ENCODE measurements around the gene F11R. TPM values are rescaled to one million over a fixed set of nuclear protein-coding genes. Genes with fewer than 3 reads are reported as not detected.

F11R gene
- total and polyA plus RNA-seq, 10 of the 15 experiments (the other 5 are each of a cell fraction or from before 2014, with no cell fraction given): 15.3 to 80.9 (median 24.3) TPM

GRCh38 chr1:161017756-161018630 is 3.0 kb downstream of the F11R start:
- H3K36me3 ChIP-seq (ENCODE audit: control insufficient read depth in 2 of 2, insufficient read depth in 2 of 2, low read length in 1 of 2): no peaks in the 10 kb centered on the region
- ChIA-PET RAD21 (ENCODE audit: unreplicated experiment) (interaction anchor here (0.9 to 4.4 kb wide), 9 partner anchors 10 to 51 kb away, joined by 3 to 40 read pairs (median 4); partner anchors contain the start of genes ARHGAP30 and USF1), CTCF (interaction anchor here (0.9 to 2.1 kb wide), 13 partner anchors 13 to 79 kb away, joined by 3 to 9 read pairs (median 3); partner anchors contain the start of genes ITLN2 and USF1), POLR2A (interaction anchor here (0.7 to 2.1 kb wide), 8 partner anchors 14 to 259 kb away, joined by 3 to 13 read pairs (median 4); partner anchors contain the start of genes ARHGAP30 and TSTD1), SMC1A (ENCODE audit: uncharacterized antibody, unreplicated experiment) (interaction anchor here (0.7 to 4.2 kb wide), 11 partner anchors 11 to 182 kb away, joined by 3 to 23 read pairs (median 4); partner anchors contain the start of genes ARHGAP30 and KLHDC9)
- BruUV-seq (replicated peaks): no TSS peak
- 71% methylated on average over 5 of the region's 5 CpGs for WGBS (ENCODE audit: insufficient coverage, insufficient replicate concordance, low lambda C conversion rate, missing lambda C conversion rate)
- in situ Hi-C loops (cut with MboI): no loop called here
- H3K9ac ChIP-seq (ENCODE audit: control insufficient read depth, insufficient read depth, low read length): peak overlapping the region; percentile 51
- no peak for FAIRE-seq
- H2AFZ ChIP-seq (ENCODE audit: control insufficient read depth, low read depth, low read length): no peak overlapping the region
- intact Hi-C loops (cut with micrococcal nuclease; ENCODE audit: unreplicated experiment): no loop called here
- no peaks in the 10 kb centered on the region for H4K20me1 ChIP-seq (ENCODE audit: control insufficient read depth, insufficient read depth)
- no peak for DNase-seq (ENCODE audit: low read depth, low spot score)
- H3K9me3 ChIP-seq (replicated peaks; ENCODE audit: control insufficient read depth, insufficient read depth, low read length): no peaks in the 10 kb centered on the region
- peak overlapping the region; percentile 39 for H3K27ac ChIP-seq (ENCODE audit: control insufficient read depth, insufficient read depth)
- peak overlapping the region; percentile 28 for H3K4me3 ChIP-seq
- peaks cover 47% of the 10 kb centered on the region for H3K79me2 ChIP-seq (ENCODE audit: control insufficient read depth, insufficient read depth, low read length)
- H3K4me1 ChIP-seq (ENCODE audit: control insufficient read depth, insufficient read depth, low read length): peaks cover 31% of the 10 kb centered on the region
- peak overlapping the region; percentile 64 for H3K4me2 ChIP-seq (ENCODE audit: control insufficient read depth, insufficient read depth)
- no peak for ATAC-seq
- H3K27me3 ChIP-seq (replicated peaks in 1 of 2; ENCODE audit: control insufficient read depth in 2 of 2, insufficient read depth in 2 of 2, low read length in 1 of 2): no peaks in the 10 kb centered on the region
- no peak for TF ChIP-seq JUND (IDR thresholded peaks at IDR 0.05; ENCODE audit: low read depth, low read length)
- TF ChIP-seq, protein P1, sequence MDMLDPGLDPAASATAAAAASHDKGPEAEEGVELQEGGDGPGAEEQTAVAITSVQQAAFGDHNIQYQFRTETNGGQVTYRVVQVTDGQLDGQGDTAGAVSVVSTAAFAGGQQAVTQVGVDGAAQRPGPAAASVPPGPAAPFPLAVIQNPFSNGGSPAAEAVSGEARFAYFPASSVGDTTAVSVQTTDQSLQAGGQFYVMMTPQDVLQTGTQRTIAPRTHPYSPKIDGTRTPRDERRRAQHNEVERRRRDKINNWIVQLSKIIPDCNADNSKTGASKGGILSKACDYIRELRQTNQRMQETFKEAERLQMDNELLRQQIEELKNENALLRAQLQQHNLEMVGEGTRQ (IDR thresholded peaks at IDR 0.05; ENCODE audit: borderline replicate concordance, low read depth, low read length): no peak
- no peak for TF ChIP-seq TCF7 (IDR thresholded peaks at IDR 0.05; ENCODE audit: borderline replicate concordance)
- no peak for TF ChIP-seq SMC3 (IDR thresholded peaks at IDR 0.05; ENCODE audit: borderline replicate concordance, low read length)
- TF ChIP-seq ZBTB11 (CRISPR knock-in tag; IDR thresholded peaks at IDR 0.05): no peak
- TF ChIP-seq, protein P2, sequence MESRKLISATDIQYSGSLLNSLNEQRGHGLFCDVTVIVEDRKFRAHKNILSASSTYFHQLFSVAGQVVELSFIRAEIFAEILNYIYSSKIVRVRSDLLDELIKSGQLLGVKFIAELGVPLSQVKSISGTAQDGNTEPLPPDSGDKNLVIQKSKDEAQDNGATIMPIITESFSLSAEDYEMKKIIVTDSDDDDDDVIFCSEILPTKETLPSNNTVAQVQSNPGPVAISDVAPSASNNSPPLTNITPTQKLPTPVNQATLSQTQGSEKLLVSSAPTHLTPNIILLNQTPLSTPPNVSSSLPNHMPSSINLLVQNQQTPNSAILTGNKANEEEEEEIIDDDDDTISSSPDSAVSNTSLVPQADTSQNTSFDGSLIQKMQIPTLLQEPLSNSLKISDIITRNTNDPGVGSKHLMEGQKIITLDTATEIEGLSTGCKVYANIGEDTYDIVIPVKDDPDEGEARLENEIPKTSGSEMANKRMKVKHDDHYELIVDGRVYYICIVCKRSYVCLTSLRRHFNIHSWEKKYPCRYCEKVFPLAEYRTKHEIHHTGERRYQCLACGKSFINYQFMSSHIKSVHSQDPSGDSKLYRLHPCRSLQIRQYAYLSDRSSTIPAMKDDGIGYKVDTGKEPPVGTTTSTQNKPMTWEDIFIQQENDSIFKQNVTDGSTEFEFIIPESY (IDR thresholded peaks at IDR 0.05): no peak
- TF ChIP-seq PML (IDR thresholded peaks at IDR 0.05; ENCODE audit: low read length): no peak
- no peak for TF ChIP-seq NFYA (IDR thresholded peaks at IDR 0.05; ENCODE audit: borderline replicate concordance, low read depth, low read length)
- no peak for TF ChIP-seq MXI1 (IDR thresholded peaks at IDR 0.05; ENCODE audit: low read depth, low read length)
- no peak for TF ChIP-seq CREB1 (IDR thresholded peaks at IDR 0.05; ENCODE audit: low read depth)
- TF ChIP-seq RB1 (IDR thresholded peaks at IDR 0.05; ENCODE audit: borderline replicate concordance): no peak
- TF ChIP-seq RAD21 (IDR thresholded peaks at IDR 0.05; ENCODE audit: insufficient read depth, low read depth, low read length): no peak
- TF ChIP-seq, protein P3, sequence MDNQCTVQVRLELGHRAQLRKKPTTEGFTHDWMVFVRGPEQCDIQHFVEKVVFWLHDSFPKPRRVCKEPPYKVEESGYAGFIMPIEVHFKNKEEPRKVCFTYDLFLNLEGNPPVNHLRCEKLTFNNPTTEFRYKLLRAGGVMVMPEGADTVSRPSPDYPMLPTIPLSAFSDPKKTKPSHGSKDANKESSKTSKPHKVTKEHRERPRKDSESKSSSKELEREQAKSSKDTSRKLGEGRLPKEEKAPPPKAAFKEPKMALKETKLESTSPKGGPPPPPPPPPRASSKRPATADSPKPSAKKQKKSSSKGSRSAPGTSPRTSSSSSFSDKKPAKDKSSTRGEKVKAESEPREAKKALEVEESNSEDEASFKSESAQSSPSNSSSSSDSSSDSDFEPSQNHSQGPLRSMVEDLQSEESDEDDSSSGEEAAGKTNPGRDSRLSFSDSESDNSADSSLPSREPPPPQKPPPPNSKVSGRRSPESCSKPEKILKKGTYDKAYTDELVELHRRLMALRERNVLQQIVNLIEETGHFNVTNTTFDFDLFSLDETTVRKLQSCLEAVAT (IDR thresholded peaks at IDR 0.05): no peak
- no peak for TF ChIP-seq NR2C1 (IDR thresholded peaks at IDR 0.05)

Measured in GM12878 (cell line).